Activated B cell treated with CpG ODN at 0.5 μM for 24 hours (primary cell): ENCODE measurements around the gene SYT9. TPM values are rescaled to one million over a fixed set of nuclear protein-coding genes. Genes with fewer than 3 reads are reported as not detected.

Source experiments
- ATAC-seq: fragments of 200-7000 bp; cut with Tn5 transposase; one replicate; pipeline ENCODE4 v1.10.0; 2021; ENCODE audit warnings: low read depth, mild to moderate bottlenecking, moderate library complexity
- CTCF ChIA-PET: fragments of 350-600 bp; sonication (Branson Sonifier 250); formaldehyde crosslinking; loops from one replicate; lab custom pipeline; 2021; ENCODE audit warnings: antibody characterized with exemption; lab: Charles Lee
- POLR2A ChIA-PET: fragments of 350-600 bp; sonication (Branson Sonifier 250); formaldehyde crosslinking; loops from one replicate; lab custom pipeline; 2021; ENCODE audit warnings: antibody characterized with exemption; lab: Charles Lee
- DNase-seq: peaks from one replicate; pipeline ENCODE4 v3.0.0; 2022
- H3K27ac Mint-ChIP-seq: one replicate; pipeline ENCODE4 v1.8.0; 2020; ENCODE audit warnings: mixed read lengths
- H3K27me3 Mint-ChIP-seq: one replicate; pipeline ENCODE4 v1.8.0; 2021; ENCODE audit warnings: mixed read lengths
- H3K36me3 Mint-ChIP-seq: one replicate; pipeline ENCODE4 v1.8.0; 2021; ENCODE audit warnings: low read depth, mixed read lengths
- H3K4me1 Mint-ChIP-seq: one replicate; pipeline ENCODE4 v1.8.0; 2021; ENCODE audit warnings: mixed read lengths
- H3K4me3 Mint-ChIP-seq: one replicate; pipeline ENCODE4 v1.8.0; 2020; ENCODE audit warnings: mild to moderate bottlenecking, mixed read lengths
- H3K9me3 Mint-ChIP-seq: one replicate; pipeline ENCODE4 v1.8.0; 2020; ENCODE audit warnings: mixed read lengths
- intact Hi-C: fragments of 100-400 bp; cut with micrococcal nuclease; formaldehyde crosslinking; loops from one replicate; pipeline ENCODE4 v1.15.1; 2024
- total RNA-seq: library from RNA; stranded (reverse); gene quantifications from 2 replicates; pipeline ENCODE4 v1.2.3, GENCODE V29; 2022
- TF ChIP-seq, protein P1 (sequence below): fragments of 200-600 bp; IDR thresholded peaks from one replicate; pipeline ENCODE4 v1.8.0; 2022; ENCODE audit warnings: antibody characterized with exemption, mild to moderate bottlenecking

Gene SYT9
- total RNA-seq, 1 donor from 2014 or later: not detected

- TF ChIP-seq, protein P1, sequence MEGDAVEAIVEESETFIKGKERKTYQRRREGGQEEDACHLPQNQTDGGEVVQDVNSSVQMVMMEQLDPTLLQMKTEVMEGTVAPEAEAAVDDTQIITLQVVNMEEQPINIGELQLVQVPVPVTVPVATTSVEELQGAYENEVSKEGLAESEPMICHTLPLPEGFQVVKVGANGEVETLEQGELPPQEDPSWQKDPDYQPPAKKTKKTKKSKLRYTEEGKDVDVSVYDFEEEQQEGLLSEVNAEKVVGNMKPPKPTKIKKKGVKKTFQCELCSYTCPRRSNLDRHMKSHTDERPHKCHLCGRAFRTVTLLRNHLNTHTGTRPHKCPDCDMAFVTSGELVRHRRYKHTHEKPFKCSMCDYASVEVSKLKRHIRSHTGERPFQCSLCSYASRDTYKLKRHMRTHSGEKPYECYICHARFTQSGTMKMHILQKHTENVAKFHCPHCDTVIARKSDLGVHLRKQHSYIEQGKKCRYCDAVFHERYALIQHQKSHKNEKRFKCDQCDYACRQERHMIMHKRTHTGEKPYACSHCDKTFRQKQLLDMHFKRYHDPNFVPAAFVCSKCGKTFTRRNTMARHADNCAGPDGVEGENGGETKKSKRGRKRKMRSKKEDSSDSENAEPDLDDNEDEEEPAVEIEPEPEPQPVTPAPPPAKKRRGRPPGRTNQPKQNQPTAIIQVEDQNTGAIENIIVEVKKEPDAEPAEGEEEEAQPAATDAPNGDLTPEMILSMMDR: no peak
- Mint-ChIP-seq H3K4me1 (no peaks in the 10 kb centered on the region), H3K27me3 (peaks cover 1% of the 10 kb centered on the region), H3K36me3 (no peaks in the 10 kb centered on the region), H3K27ac (no peak overlapping the region), H3K9me3 (no peaks in the 10 kb centered on the region), H3K4me3 (no peak overlapping the region)
- intact Hi-C loops: no loop called here
- DNase-seq (no peak), ATAC-seq (no peak)
- CTCF ChIA-PET: no interaction called here
- POLR2A ChIA-PET: no interaction called here
Measured at GRCh38 chr11:7268758-7269157, 17.1 kb downstream of the SYT9 start.

GRCh38 chr11:7270233-7270865, 18.6 kb downstream of the SYT9 start:
- ATAC-seq (no peak), DNase-seq (no peak)
- Mint-ChIP-seq H3K36me3 (no peaks in the 10 kb centered on the region), H3K27me3 (peaks cover 7% of the 10 kb centered on the region), H3K4me3 (no peak overlapping the region), H3K4me1 (no peaks in the 10 kb centered on the region), H3K9me3 (no peaks in the 10 kb centered on the region), H3K27ac (no peak overlapping the region)
- TF ChIP-seq, protein P1: no peak
- ChIA-PET POLR2A (no interaction called here), CTCF (no interaction called here)
- intact Hi-C loops: loop anchor here (10.0 kb wide), 1 partner anchor 176 kb away; no protein-coding TSS in a partner anchor

DNA sequence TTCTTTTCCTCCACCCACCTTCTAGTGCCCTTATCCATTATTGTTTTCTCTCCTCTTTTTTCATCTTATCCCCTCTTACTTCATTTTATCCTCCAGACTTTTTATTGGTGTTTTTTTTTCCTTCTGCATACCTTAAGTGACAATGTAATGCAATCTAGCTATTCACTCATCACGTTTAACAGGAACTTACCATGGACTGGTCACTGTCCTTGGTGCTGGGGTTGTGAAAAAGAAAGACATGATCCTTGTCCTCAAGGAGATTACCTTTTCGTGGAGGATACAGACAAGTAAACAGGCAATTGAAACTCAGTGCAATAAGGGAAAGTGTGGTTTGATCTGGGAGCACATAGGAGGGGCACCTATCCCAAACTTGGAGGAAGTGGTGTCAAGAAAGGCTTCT, 20.7 kb downstream of the SYT9 start:
- no peaks in the 10 kb centered on the region for H3K36me3 Mint-ChIP-seq
- no peak overlapping the region for H3K27ac Mint-ChIP-seq
- ATAC-seq: no peak
- TF ChIP-seq, protein P1: no peak
- DNase-seq: no peak
- no peaks in the 10 kb centered on the region for H3K4me1 Mint-ChIP-seq
- H3K4me3 Mint-ChIP-seq: no peak overlapping the region
- POLR2A ChIA-PET: no interaction called here
- intact Hi-C loops: loop anchor here (10.0 kb wide), 1 partner anchor 178 kb away; no protein-coding TSS in a partner anchor
- peaks cover 14% of the 10 kb centered on the region for H3K27me3 Mint-ChIP-seq
- CTCF ChIA-PET: no interaction called here
- H3K9me3 Mint-ChIP-seq: no peaks in the 10 kb centered on the region

GRCh38 chr11:7275133-7275532, 23.4 kb downstream of the SYT9 start:
- no peak for ATAC-seq
- no peaks in the 10 kb centered on the region for H3K4me1 Mint-ChIP-seq
- POLR2A ChIA-PET: no interaction called here
- intact Hi-C loops: loop anchor here (10.0 kb wide), 1 partner anchor 180 kb away; no protein-coding TSS in a partner anchor
- H3K27me3 Mint-ChIP-seq: peaks cover 21% of the 10 kb centered on the region
- DNase-seq: no peak
- TF ChIP-seq, protein P1: no peak
- no peak overlapping the region for H3K4me3 Mint-ChIP-seq
- H3K27ac Mint-ChIP-seq: no peak overlapping the region
- CTCF ChIA-PET: no interaction called here
- H3K36me3 Mint-ChIP-seq: no peaks in the 10 kb centered on the region
- no peaks in the 10 kb centered on the region for H3K9me3 Mint-ChIP-seq

DNA sequence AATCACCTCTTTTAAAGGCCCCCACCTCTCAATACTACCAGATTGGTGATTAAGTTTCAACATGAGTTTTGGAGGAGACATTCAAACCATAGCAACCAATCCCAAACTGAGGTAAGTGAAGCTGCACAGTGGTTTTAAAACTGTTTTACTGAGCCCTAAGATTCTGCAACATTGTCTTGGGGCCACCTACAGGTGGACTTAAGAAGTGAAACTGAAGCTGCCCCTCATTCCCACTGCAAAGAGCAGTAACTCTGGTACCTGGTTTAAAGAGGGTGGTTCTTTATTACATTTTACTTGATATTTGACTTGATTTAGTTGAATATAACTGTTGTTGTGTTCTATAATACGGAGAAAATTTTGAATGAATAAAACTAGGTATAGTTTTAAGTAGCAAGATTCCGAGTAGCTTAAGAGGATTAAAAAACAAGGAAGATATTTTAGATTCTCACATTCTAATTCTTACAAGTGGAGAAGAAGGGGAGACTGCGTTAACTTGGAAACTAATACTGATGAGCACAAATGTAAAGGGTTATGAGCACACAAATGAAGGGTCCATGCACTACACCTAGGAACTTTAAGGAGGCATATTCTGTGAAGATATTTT, 26.7 kb downstream of the SYT9 start:
- Mint-ChIP-seq H3K27me3 (peaks cover 20% of the 10 kb centered on the region), H3K27ac (no peak overlapping the region), H3K9me3 (no peaks in the 10 kb centered on the region), H3K36me3 (no peaks in the 10 kb centered on the region), H3K4me1 (no peaks in the 10 kb centered on the region), H3K4me3 (no peak overlapping the region)
- ATAC-seq (no peak), DNase-seq (no peak)
- TF ChIP-seq, protein P1: no peak
- POLR2A ChIA-PET: no interaction called here
- CTCF ChIA-PET: interaction anchor here (1.6 kb wide), 1 partner anchor 180 kb away, joined by 5 read pairs; no protein-coding TSS in a partner anchor
- intact Hi-C loops: loop anchor here (10.0 kb wide), 1 partner anchor 184 kb away; no protein-coding TSS in a partner anchor
